GM10266 (cell line): ENCODE results near the gene NFASC.

Experiments
- DNase-seq: peaks from one replicate; pipeline ENCODE4 v3.0.0; 2012; ENCODE audit errors: extremely low spot score
- TF ChIP-seq, protein P1 (sequence below): IDR thresholded peaks from 2 replicates; pipeline ENCODE4 v1.5.1; 2012; ENCODE audit warnings: mild to moderate bottlenecking, low read depth; ENCODE audit not compliant: control insufficient read depth, insufficient read depth; ENCODE audit errors: missing control alignments

NFASC gene

GRCh38 chr1:204831186-204831585, 39.5 kb upstream of the NFASC start:
- DNase-seq = no peak
- TF ChIP-seq, protein P1, sequence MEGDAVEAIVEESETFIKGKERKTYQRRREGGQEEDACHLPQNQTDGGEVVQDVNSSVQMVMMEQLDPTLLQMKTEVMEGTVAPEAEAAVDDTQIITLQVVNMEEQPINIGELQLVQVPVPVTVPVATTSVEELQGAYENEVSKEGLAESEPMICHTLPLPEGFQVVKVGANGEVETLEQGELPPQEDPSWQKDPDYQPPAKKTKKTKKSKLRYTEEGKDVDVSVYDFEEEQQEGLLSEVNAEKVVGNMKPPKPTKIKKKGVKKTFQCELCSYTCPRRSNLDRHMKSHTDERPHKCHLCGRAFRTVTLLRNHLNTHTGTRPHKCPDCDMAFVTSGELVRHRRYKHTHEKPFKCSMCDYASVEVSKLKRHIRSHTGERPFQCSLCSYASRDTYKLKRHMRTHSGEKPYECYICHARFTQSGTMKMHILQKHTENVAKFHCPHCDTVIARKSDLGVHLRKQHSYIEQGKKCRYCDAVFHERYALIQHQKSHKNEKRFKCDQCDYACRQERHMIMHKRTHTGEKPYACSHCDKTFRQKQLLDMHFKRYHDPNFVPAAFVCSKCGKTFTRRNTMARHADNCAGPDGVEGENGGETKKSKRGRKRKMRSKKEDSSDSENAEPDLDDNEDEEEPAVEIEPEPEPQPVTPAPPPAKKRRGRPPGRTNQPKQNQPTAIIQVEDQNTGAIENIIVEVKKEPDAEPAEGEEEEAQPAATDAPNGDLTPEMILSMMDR = no peak

DNA sequence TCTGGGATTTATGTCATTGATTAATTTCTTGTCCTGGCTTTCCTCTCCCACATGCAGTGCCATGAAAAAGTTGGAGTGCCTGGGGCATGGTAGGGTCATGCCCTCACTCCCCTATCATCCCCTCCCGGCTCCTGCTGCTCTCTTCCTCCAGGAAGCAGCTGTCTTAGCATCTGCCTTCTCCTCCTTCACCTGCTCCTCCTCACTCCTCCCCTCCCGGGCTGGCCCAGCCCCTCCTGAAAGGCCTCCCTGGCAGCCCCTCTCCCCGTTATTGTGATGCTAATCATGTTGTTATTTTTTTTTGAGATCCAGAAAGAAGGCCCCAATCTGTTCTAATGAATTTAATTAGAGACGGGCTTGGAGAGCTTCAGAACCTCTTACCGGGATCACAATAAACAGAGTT, 36.3 kb upstream of the NFASC start:
- DNase-seq = no peak
- TF ChIP-seq, protein P1 = no peak

DNA sequence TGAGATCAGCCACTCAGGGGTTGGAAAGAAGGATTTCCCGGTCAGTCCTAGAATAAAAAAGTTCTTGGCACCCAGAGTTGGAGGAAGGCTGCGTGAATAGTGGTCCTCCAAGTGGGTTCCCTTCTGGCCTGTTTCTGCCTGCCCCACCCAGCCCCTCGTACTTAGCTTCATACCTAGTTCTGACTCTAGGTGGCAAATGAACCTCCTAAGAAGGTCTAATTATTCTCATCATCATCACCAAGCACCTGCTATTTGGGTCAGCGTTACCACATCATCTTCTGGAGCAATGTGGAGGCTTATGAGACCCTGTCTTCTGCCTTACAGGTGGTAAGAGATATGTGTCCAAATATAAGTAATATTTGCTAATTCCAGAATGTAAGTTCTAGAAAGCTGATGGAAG, 35.9 kb upstream of the NFASC start:
- TF ChIP-seq, protein P1 = no peak
- DNase-seq = no peak

GRCh38 chr1:204835737-204836136, 34.9 kb upstream of the NFASC start:
- DNase-seq = no peak
- TF ChIP-seq, protein P1 = no peak

- TF ChIP-seq, protein P1 = no peak
- no peak for DNase-seq
Observed at GRCh38 chr1:204836856-204837255, 33.8 kb upstream of the NFASC start.

DNA sequence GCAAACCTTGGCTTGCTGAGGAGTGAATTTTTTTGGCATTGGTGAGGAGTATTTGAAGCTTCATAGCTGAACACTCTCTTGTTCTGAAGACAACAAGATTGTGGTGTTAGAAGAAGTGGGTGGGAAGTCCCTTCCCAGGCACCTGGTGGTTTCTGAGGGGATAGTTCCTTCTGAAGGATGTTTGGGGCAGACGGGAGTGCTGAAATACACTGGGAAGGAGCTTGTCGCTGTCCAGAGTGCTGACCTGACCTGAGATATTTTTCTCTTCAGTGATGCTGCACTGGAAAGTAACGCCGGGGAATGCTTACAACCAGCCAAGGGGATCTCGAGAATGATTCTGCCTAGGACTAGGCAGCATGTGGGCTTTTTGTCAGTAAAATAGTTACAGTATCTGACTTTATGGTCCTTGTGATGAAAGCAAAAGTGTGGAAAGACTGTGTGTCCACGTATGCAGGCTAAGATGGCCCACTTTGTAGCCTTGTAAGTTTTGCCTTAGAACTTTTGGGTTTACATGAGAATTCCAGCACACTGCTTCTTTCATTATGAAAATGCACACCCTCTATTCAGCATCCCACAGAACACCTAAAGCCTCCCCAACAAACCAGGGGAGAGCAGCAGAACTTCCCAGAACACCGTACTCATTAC, 33.1 kb upstream of the NFASC start:
- TF ChIP-seq, protein P1 = no peak
- DNase-seq = peak; percentile 51

- TF ChIP-seq, protein P1 = no peak
Observed at GRCh38 chr1:204841316-204841715, 29.3 kb upstream of the NFASC start.

More at GRCh38 chr1:204841316-204841715, 29.3 kb upstream of the NFASC start:
- DNase-seq = no peak
